GM21526 (cell line): ENCODE results near the gene SLC45A2.
A peak's percentile ranks its signal among the peaks of the same experiment; 100 is the strongest.
"Not testable (repeated sequence)": the region's sequence is repeated elsewhere in the genome, so short reads cannot be mapped to it uniquely, and the experiment has no call there.

Source experiments
- ATAC-seq: cut with Tn5 transposase; IDR thresholded peaks from one replicate; pipeline ENCODE4 v1.9.1; 2021; ENCODE audit warnings: moderate library complexity; ENCODE audit not compliant: unreplicated experiment, low FRiP score

Gene SLC45A2

DNA sequence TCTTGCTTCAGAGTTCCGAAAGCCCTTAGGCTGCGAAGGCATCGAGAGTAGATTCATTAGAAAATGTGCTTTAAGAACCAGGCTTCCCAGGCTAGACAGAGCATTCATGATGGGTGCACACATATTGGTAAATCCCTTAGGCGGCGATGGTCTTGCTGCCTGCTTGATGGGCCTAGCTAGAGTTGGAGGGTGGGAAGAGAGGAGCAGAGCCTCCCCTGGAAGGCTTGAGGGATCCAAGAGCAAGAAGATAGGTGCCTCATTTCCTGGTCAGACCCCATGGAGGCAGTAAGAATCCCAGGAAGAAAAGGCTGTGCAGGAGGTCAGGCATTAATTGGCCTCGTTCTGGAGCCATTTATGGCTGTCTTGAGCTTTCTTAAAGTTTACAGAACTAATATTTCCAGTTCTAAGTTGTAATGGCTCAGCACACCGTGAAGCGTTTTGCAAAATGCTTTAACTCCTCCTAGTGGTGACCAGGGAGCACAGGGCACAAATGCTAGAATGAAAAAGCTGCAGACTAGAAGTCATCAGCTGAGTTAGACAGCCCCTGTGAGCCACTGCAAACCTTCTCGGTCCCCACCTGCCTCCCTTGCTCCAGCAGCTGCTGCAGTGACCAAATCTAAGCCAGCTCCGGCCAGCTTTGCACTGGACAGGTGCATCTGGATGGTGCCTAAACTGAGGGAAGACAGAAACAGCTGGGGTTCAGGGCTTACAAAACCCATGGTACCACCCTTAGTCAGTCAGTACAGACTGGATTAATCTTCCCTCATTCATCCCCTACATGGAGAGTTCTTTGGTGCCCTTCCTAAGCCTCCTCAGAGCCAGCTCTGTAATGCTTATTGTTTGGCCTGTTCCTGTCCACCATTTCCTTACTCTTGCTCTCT, 14.7 kb downstream of the SLC45A2 start:
- peak; percentile 66 for ATAC-seq

DNA sequence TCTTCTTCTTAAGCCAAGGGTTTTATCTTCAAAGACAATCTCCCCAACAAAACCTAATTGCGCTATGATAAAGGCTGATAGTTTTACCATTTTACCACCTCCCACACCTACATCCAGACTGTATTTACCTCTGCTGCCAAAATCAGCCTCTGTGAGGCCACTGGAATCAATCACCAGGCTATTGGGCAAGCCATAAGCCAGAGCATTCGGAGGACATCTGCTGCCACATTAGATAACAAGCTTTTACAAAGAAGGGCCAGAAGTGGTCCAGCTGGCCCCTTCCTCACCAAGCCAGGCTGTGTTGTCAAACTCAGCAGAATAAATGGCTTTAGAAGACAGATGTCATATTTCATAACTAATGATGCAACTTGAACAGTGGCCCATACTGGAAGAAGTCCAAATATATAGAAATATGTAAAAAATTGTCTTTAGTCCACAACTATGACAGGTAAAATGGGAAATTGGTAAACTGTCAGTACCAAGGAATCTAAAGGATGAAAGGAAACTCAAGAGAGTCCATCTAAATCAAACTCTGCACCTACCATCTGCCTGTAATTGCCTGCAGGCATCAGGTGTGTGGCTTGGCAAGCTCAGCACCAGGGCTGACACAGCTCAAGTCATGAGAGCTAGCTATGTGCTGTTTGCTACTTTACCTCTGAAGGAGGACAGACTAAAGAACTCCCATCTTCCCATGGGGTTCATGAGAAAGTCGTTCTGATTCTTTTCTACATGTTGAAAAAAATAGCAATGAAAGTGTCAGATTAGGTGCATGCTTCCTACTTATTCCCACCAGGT, 16.1 kb downstream of the SLC45A2 start:
- ATAC-seq = no peak

DNA sequence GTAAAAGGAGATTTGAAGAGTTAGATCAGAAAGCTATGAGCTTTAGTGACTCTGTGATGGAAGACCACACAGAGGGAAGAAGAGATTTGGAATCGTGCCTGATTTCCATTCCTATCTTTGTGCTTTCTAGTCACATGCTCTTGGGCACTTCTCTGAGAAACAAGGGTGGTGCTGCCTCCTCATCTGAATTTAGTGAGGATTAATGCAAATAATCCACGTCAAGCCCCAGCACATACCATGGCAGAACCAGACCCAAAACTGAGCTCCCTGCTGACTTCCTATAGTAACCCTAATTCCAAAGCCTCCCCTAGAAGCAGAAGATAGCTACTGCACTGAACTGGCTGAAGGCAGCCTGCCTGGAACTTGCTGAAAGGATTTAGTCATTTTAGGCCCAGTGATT, 17.7 kb downstream of the SLC45A2 start:
- no peak for ATAC-seq

DNA sequence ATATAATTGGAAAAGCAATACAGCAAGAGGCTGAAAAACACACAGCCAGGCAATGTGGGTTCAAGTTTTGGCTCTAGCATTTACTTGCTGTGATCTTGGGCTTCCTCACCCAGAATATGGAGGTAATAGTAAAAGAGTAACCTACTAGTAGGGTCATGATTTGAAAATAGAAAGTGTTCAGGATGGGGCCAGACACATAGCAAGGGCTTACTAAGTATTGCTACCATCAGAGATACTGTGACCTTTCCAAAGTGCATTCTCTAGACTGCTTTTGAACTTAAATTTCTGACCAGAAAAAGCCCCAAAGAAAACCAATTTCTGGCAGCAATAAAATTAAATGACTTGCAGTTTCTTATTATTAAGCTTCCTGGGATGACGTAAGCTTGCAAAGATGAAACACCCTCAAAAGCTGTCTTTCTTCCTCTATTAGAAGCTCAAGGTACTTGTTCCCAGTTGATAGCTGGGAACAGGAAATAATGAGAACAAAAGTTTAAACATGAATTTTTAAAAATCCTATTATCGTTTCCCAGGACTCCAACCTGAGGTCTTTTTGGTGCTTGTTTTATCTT, 20.3 kb downstream of the SLC45A2 start:
- no peak for ATAC-seq

DNA sequence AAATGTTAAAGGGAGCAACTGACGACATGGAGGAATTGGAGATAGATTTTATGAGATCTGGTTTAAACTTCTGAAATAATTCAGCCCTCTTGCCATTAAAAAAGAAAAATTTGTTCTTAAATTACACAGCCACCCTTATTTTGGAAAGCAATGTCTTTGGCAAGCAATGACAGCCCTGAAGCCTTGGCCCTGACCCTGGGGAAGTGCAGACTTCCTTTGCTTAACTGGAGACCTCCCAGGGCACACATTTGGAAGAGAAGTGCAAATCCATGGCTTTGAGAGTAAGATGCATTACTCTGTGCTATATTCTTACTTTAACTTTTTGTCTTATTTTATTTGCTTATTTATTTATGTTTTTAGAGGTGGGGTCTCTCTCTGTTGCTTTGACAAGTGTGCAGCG, 26.3 kb downstream of the SLC45A2 start:
- ATAC-seq = no peak

DNA sequence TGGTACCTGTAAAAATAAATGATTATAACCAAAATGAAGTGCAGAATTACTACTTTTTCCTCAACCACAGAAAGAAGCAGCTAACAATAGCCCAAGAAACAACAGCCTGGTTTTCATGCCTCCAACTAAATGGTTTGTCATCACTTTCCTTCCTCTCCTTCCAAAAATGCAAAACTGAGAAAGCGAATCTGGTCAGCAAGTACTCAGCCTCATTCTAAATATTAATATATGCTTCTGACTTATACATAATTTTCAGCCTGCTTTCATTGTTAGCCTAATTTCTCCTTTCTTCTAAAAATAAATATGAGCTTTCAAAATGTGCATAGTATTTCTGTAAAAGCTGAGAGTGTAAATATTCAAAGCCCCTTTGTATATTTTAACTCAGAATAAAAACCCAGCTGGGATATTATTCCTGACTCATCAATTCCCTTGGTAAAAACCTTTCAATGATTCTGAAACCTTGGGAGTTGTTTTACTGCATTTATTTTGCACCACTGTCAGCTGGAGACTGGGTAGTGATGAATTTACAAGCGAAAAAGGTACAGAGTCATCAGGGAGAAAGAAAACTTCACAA, 26.8 kb downstream of the SLC45A2 start:
- ATAC-seq = no peak

DNA sequence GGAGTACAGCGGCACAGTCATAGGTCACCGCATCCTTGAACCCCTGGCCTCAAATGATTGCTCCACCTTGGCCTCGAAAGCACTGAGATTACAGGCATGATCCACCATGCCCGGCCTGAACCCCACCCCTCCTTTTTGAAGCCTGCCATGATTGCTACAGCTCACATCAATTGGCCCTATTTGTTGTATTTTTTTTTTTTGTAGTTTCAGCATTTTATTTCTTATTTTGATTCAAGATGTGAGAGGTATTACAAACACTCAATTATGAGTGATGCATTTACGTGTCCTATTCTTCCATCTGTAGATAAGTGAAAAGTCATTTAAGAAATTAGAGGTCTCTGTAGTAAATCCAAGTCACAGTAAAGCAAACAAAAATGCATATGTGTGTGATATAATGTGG, 32.3 kb downstream of the SLC45A2 start:
- ATAC-seq = not testable (repeated sequence)

DNA sequence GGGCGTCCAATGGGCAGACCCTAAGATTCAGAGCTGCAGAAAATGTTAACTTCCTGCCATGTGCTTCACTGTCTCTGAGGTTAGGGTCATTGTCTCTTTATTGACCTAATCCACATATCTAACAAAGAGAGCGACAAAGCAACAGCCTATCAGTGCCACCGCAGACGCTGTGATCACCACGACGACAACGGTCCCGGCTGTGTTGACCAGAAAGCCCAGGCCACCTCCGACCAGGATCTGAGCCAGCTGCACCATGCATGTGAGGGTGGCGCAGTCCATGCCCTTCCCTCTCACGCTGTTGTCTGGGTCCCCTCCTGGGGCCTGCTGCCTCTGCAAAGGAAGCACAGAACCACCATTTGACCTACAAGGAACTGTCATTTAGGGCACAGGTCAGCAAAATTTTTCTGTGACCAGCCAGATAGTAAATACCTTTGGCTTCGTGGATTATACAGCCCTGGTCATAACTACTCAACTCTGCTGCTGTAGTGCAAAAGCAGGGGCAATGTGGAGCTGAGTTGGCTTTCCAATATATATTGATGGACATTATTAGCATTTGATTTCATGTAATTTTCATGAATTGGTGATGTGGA, 39.9 kb downstream of the SLC45A2 start:
- no peak for ATAC-seq

DNA sequence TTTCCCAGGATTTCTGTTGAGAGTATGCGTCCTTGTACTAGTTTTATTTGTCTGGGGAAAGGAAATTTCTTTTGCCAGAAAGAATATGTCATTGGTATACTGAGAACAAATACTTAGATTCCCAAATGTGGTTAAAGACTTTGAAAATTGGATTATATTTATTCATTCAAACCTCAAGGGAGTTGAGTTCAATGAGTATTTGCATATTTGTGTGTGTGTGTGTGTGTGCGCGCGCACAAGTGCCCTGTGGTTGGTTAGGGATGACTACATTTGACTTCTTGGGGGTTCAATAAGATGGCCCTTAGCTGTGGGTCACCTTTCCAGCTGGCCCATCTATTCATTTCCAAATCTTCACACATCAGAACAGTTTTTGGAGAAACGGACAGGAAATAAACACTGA, 43.4 kb downstream of the SLC45A2 start:
- no peak for ATAC-seq

DNA sequence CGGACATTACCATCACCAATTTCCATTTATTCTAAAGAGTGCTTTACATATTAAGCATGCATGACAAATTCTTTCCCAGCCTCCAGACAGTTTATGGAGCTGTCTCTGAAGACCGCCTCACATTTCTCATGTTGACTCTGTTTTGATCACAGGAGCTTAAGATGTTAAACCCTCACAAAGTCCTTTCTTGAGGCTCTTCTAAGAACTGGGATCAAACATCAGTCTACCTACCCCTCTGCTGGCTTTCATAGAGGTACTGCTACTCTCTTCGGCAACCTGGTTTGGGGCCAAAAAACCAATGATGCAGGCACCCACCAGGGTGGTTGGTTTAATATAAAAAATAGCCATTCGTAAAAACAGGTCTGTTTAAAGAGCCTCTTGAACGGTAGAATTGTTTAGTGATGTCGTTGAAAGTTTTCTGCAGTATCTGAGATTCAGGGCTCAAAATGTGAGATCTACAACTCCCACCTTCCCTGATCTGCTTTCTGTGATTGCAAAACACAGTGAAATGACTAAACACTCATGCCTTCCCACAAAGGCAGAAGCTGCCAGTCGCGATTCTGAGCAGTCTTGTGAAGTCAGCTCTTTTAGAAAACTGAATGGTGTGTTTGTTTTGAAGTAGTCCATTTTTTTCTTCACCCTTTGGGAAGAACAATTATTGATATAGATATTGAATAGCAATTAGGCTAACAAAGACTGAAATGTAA, 44.8 kb downstream of the SLC45A2 start:
- no peak for ATAC-seq

DNA sequence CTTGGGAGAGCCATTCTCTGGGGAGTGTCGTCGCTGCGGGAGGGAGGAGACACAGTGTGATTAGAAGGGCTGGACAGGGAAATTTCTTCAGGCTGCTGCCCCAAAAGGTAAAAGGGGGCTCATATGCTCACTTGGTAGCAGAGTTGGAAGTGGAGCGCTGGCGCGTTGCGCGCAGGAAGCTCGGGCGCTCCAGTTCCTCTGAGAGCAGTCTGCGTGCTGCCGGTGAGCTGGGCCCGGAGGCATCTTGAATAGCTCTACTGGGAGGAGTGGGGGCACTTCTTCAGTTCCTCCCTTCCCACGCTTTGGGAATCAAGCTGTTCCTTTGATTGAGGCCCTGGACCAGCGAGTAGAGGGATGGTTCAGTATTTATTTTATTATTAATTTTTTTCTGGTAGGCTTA, 45.6 kb downstream of the SLC45A2 start:
- no peak for ATAC-seq

DNA sequence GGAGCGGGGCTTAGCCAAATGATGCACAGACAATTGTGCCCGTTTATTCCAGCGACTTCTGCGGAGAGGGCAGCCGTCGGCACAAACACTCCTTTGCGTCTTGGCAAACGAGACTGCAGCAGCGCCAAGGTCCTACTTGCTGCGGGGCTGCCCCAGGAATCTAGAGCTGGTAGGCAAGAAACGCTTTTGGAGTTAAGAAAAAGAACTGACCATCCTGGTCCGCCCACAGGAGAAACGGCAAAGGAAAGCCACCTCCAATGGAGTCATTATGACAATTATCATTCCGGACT, 46.0 kb downstream of the SLC45A2 start:
- no peak for ATAC-seq

DNA sequence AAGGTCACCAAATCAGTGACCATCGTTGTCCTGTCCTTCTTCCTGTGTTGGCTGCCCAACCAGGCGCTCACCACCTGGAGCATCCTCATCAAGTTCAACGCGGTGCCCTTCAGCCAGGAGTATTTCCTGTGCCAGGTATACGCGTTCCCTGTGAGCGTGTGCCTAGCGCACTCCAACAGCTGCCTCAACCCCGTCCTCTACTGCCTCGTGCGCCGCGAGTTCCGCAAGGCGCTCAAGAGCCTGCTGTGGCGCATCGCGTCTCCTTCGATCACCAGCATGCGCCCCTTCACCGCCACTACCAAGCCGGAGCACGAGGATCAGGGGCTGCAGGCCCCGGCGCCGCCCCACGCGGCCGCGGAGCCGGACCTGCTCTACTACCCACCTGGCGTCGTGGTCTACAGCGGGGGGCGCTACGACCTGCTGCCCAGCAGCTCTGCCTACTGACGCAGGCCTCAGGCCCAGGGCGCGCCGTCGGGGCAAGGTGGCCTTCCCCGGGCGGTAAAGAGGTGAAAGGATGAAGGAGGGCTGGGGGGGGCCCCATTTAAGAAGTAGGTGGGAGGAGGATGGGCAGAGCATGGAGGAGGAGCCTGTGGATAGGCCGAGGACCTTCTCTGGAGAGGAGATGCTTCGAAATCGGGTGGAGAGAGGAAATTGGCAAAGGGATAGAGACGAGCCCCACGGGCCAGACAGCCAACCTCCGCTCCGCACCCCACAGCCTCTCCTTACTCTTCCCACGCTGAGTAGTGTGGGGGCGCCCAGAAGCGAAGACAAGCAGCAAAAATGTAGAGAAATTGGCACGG, 46.6 kb downstream of the SLC45A2 start:
- no peak for ATAC-seq

DNA sequence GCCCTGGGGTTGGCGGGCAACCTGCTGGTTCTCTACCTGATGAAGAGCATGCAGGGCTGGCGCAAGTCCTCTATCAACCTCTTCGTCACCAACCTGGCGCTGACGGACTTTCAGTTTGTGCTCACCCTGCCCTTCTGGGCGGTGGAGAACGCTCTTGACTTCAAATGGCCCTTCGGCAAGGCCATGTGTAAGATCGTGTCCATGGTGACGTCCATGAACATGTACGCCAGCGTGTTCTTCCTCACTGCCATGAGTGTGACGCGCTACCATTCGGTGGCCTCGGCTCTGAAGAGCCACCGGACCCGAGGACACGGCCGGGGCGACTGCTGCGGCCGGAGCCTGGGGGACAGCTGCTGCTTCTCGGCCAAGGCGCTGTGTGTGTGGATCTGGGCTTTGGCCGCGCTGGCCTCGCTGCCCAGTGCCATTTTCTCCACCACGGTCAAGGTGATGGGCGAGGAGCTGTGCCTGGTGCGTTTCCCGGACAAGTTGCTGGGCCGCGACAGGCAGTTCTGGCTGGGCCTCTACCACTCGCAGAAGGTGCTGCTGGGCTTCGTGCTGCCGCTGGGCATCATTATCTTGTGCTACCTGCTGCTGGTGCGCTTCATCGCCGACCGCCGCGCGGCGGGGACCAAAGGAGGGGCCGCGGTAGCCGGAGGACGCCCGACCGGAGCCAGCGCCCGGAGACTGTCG, 47.3 kb downstream of the SLC45A2 start:
- no peak for ATAC-seq

DNA sequence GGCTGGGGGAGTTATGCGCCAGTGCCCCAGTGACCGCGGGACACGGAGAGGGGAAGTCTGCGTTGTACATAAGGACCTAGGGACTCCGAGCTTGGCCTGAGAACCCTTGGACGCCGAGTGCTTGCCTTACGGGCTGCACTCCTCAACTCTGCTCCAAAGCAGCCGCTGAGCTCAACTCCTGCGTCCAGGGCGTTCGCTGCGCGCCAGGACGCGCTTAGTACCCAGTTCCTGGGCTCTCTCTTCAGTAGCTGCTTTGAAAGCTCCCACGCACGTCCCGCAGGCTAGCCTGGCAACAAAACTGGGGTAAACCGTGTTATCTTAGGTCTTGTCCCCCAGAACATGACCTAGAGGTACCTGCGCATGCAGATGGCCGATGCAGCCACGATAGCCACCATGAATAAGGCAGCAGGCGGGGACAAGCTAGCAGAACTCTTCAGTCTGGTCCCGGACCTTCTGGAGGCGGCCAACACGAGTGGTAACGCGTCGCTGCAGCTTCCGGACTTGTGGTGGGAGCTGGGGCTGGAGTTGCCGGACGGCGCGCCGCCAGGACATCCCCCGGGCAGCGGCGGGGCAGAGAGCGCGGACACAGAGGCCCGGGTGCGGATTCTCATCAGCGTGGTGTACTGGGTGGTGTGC, 48.0 kb downstream of the SLC45A2 start, which contains the start of gene RXFP3:
RXFP3 (plus strand) TSS at position 6 of the 636 bp plus-strand sequence; CDS start at position 361, 355 bp downstream.
- ATAC-seq = no peak

DNA sequence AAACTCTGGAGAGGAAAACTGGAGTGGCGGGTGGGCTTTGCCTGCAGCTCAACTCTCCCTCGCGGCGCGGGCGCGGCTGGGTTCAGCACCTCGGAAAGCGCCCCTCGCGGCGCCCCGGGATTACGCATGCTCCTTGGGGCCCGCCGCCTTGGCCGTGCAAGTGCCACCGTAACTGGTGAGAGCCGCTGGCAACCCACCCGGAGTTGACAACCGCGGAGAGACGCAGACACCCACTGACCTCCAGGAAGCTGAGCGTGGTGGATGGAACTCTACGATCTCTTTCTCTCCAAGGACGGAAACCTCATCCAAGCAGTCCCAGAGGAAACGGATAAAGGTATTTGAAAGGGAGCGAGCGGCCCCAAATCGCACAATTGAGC, 48.5 kb downstream of the SLC45A2 start:
- no peak for ATAC-seq

DNA sequence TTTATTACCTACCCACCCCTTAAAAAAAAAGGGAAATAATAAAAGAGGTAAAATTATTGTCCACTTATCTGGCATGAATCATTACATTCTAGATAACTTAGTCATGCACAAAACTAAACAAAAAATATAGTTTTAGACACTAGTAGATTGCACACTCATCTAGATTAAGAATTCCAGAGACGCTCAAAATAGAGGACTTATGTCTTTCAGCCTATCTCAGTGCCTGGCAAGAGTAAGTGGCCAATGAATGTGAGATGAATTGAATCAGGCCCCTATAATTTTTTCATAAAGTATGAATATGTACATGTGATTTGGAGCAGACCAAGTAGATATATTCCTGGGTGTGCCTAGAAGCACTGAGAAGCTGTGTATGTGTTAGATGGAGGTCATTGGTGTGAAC, 50.3 kb downstream of the SLC45A2 start:
- ATAC-seq = peak; percentile 30

DNA sequence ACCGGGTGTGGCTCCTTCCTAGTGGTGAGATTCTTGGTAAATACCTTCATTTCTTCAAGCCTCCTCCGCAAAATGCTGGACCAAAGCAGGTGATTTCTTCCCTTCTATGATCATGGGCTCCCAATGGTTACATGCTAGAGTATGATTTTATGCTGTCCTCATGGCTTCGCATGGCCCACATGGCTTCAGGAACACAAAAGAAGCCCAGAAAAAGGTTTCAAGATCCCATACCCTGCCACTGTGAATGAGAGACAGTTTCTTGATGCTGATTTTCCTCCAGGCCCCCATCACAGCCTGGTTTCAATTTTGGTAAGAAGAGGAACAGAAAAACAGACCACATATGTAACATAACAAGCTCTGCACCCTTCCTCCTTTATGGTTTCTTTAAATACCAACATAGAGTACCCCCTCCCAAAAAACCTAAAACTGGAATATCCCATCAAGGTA, 50.7 kb downstream of the SLC45A2 start:
- ATAC-seq = peak; percentile 90
